DOHH2 (cell line): Measurements from ENCODE around the gene PTTG1.
A peak's percentile ranks its signal among the peaks of the same experiment; 100 is the strongest.

ENCODE experiments used
- H3F3A ChIP-seq: fragments of 200-600 bp; sonication (generic), shearing (Covaris generic); 2 replicates; pipeline ENCODE4 v1.6.0; 2016; ENCODE audit warnings: antibody characterized with exemption, mild to moderate bottlenecking; ENCODE audit not compliant: control insufficient read depth, insufficient read depth
- H3K27ac ChIP-seq: fragments of 200-600 bp; sonication (generic); 2 replicates; pipeline ENCODE4 v1.5.1; 2014; ENCODE audit warnings: low read depth, mild to moderate bottlenecking, low read length, moderate library complexity
- H3K27me3 ChIP-seq: fragments of 200-600 bp; sonication (generic); 2 replicates; pipeline ENCODE4 v1.6.1; 2014; ENCODE audit warnings: mild to moderate bottlenecking, low read length, mixed read lengths; ENCODE audit not compliant: control insufficient read depth
- H3K36me3 ChIP-seq: fragments of 200-600 bp; sonication (generic); 2 replicates; pipeline ENCODE4 v1.6.1; 2014; ENCODE audit warnings: mild to moderate bottlenecking, low read length, moderate library complexity, mixed read lengths; ENCODE audit not compliant: control insufficient read depth
- H3K4me1 ChIP-seq: fragments of 200-600 bp; sonication (generic); 2 replicates; pipeline ENCODE4 v1.6.1; 2014; ENCODE audit warnings: mild to moderate bottlenecking, low read length, mixed read lengths; ENCODE audit not compliant: control insufficient read depth
- H3K4me2 ChIP-seq: fragments of 200-600 bp; sonication (generic); 2 replicates; pipeline ENCODE4 v1.6.0; 2014; ENCODE audit warnings: mild to moderate bottlenecking, low read length, moderate library complexity
- H3K4me3 ChIP-seq: fragments of 200-600 bp; sonication (generic); 2 replicates; pipeline ENCODE4 v1.5.1; 2014; ENCODE audit warnings: mild to moderate bottlenecking, low read length, mixed read lengths
- H3K79me2 ChIP-seq: fragments of 200-600 bp; sonication (generic); 2 replicates; pipeline ENCODE4 v1.6.1; 2014; ENCODE audit warnings: mild to moderate bottlenecking, low read length, mixed read lengths; ENCODE audit not compliant: control insufficient read depth
- H3K9me2 ChIP-seq: fragments of 200-600 bp; sonication (generic); replicated peaks from 2 replicates; pipeline ENCODE4 v1.6.1; 2014; ENCODE audit warnings: mild to moderate bottlenecking, low read length, mixed read lengths; ENCODE audit not compliant: control insufficient read depth
- H3K9me3 ChIP-seq: fragments of 200-600 bp; sonication (generic); 2 replicates; pipeline ENCODE4 v1.6.1; 2014; ENCODE audit warnings: antibody characterized with exemption, low read length, mixed read lengths; ENCODE audit not compliant: control insufficient read depth, insufficient read depth
- H4K20me1 ChIP-seq: fragments of 200-600 bp; sonication (generic); 2 replicates; pipeline ENCODE4 v1.6.0; 2014; ENCODE audit warnings: low read depth, mild to moderate bottlenecking, antibody characterized with exemption, low read length, moderate library complexity; ENCODE audit not compliant: control insufficient read depth, insufficient read depth
- CTCF ChIP-seq: fragments of 200-600 bp; sonication (generic); IDR thresholded peaks from one replicate; pipeline ENCODE4 v1.5.1; 2014; ENCODE audit warnings: antibody characterized with exemption, mild to moderate bottlenecking, low read depth, low read length; ENCODE audit not compliant: poor library complexity, severe bottlenecking
- EZH2phosphoT487 ChIP-seq: fragments of 200-600 bp; sonication (generic); IDR thresholded peaks from 2 replicates; pipeline ENCODE4 v1.6.1; 2017; ENCODE audit warnings: borderline replicate concordance, mild to moderate bottlenecking, antibody characterized with exemption, low read length, moderate library complexity, mixed read lengths

PTTG1 gene

GRCh38 chr5:160464466-160464797 is 42.8 kb downstream of the PTTG1 start:
- peak overlapping the region; percentile 32 for H3K4me2 ChIP-seq
- no peak overlapping the region for H3K27ac ChIP-seq

GRCh38 chr5:160466116-160466515 is 44.5 kb downstream of the PTTG1 start:
- no peak for TF ChIP-seq CTCF
- no peak for TF ChIP-seq EZH2phosphoT487
- no peaks in the 10 kb centered on the region for H4K20me1 ChIP-seq
- H3K4me1 ChIP-seq = peaks cover 62% of the 10 kb centered on the region
- peak overlapping the region; percentile 75 for H3K4me2 ChIP-seq
- H3K4me3 ChIP-seq = peak overlapping the region; percentile 79
- H3K9me3 ChIP-seq = no peaks in the 10 kb centered on the region
- peaks cover 15% of the 10 kb centered on the region for H3F3A ChIP-seq
- peaks cover 30% of the 10 kb centered on the region for H3K79me2 ChIP-seq
- H3K27me3 ChIP-seq = no peaks in the 10 kb centered on the region
- no peaks in the 10 kb centered on the region for H3K9me2 ChIP-seq
- H3K36me3 ChIP-seq = peaks cover 17% of the 10 kb centered on the region
- H3K27ac ChIP-seq = peak overlapping the region; percentile 92; the same call in 1 of the 2 replicates

More at GRCh38 chr5:160464466-160464797, 42.8 kb downstream of the PTTG1 start:
- peaks cover 15% of the 10 kb centered on the region for H3F3A ChIP-seq
- peaks cover 53% of the 10 kb centered on the region for H3K4me1 ChIP-seq
- no peaks in the 10 kb centered on the region for H3K27me3 ChIP-seq
- H3K4me3 ChIP-seq = peak overlapping the region; percentile 7; the same call in 1 of the 2 replicates
- H3K79me2 ChIP-seq = peaks cover 14% of the 10 kb centered on the region
- TF ChIP-seq EZH2phosphoT487 = no peak
- no peak for TF ChIP-seq CTCF
- no peaks in the 10 kb centered on the region for H3K9me2 ChIP-seq
- peaks cover 4% of the 10 kb centered on the region; the same call in 1 of the 2 replicates for H3K36me3 ChIP-seq
- H3K9me3 ChIP-seq = no peaks in the 10 kb centered on the region
- H4K20me1 ChIP-seq = no peaks in the 10 kb centered on the region

GRCh38 chr5:160466889-160467554 is 45.4 kb downstream of the PTTG1 start:
- Histone ChIP-seq H3K4me3 (peak overlapping the region; percentile 79), H3K79me2 (peaks cover 40% of the 10 kb centered on the region), H3K4me1 (peaks cover 71% of the 10 kb centered on the region)

More at GRCh38 chr5:160466889-160467554, 45.4 kb downstream of the PTTG1 start:
- Histone ChIP-seq H3K27me3 (no peaks in the 10 kb centered on the region), H4K20me1 (0 out of 2 replicates have a peak, but pooled peaks cover 6% of the 10 kb centered on the region), H3K9me3 (no peaks in the 10 kb centered on the region), H3K27ac (peak overlapping the region; percentile 92), H3K36me3 (peaks cover 25% of the 10 kb centered on the region), H3K9me2 (no peaks in the 10 kb centered on the region), H3K4me2 (peak overlapping the region; percentile 75), H3F3A (peaks cover 15% of the 10 kb centered on the region)
- TF ChIP-seq CTCF (no peak), EZH2phosphoT487 (no peak)
